ENCODE data around the gene CCDC183.

DNA sequence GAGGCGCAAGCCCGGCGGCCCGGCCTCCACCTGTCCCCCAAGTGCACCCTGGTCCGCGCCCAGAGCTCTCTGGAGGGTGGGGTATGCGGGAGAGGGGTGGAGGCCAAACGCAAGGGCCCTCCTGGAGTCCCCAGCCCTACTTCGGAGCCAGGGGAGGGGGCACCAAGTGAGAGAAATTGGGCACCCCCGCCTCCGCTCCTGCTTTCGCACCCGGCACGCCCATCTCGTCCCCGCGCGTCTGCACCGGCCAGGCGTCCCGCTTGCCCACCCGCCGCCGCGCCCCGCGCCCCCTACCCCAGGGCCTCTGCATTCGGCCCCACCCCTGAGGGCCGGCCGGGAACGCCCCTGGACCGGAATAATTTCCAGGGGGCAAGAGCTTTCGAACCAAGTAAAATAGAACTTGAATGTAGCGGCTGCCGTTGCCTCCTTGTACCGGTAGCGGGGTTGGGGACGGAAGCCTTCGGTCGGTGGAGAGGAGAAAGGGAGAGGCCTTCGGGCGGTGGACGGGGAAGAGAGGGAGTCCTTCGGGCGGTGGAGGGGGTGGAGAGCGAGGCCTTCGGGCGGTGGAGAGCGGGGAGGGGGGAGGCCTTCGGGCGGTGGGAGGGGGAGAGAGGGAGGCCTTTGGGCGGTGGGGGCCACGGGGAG lies 52.4 kb downstream of the CCDC183 start:
- TF ChIP-seq, protein P1, sequence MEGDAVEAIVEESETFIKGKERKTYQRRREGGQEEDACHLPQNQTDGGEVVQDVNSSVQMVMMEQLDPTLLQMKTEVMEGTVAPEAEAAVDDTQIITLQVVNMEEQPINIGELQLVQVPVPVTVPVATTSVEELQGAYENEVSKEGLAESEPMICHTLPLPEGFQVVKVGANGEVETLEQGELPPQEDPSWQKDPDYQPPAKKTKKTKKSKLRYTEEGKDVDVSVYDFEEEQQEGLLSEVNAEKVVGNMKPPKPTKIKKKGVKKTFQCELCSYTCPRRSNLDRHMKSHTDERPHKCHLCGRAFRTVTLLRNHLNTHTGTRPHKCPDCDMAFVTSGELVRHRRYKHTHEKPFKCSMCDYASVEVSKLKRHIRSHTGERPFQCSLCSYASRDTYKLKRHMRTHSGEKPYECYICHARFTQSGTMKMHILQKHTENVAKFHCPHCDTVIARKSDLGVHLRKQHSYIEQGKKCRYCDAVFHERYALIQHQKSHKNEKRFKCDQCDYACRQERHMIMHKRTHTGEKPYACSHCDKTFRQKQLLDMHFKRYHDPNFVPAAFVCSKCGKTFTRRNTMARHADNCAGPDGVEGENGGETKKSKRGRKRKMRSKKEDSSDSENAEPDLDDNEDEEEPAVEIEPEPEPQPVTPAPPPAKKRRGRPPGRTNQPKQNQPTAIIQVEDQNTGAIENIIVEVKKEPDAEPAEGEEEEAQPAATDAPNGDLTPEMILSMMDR (IDR thresholded peaks at IDR 0.05): no peak
- TF ChIP-seq POLR2AphosphoS5 (IDR thresholded peaks at IDR 0.05) (no peak), EP300 (IDR thresholded peaks at IDR 0.05) (no peak)

Data from suprapubic skin (tissue), 4 donors.